ENCODE data around the gene TTC21B. TPM values are rescaled to one million over a fixed set of nuclear protein-coding genes. Genes with fewer than 3 reads are reported as not detected.
A peak's percentile ranks its signal among the peaks of the same experiment; 100 is the strongest.

TTC21B gene
- total and polyA plus RNA-seq, 8 donors = 17.2 to 45.7 (median 41.7) TPM

GRCh38 chr2:165888171-165888570, 65.4 kb downstream of the TTC21B start:
- no peak overlapping the region for H3K27ac ChIP-seq
- no peaks in the 10 kb centered on the region for H3K9me3 ChIP-seq
- peaks cover 0 to 2% of the 10 kb centered on the region in 2 donors for H3K4me1 ChIP-seq
- intact Hi-C loops (cut with DNase I) = no loop called here
- peaks cover 0 to 53% of the 10 kb centered on the region in 2 donors for H3K36me3 ChIP-seq
- H3K27me3 ChIP-seq = no peaks in the 10 kb centered on the region
- TF ChIP-seq CTCF (IDR thresholded peaks at IDR 0.05) = no peak
- no peak for DNase-seq
- ATAC-seq = no peak
- H3K4me3 ChIP-seq = no peak overlapping the region

- no peak overlapping the region for H3K27ac ChIP-seq
- H3K9me3 ChIP-seq = no peaks in the 10 kb centered on the region
- peaks cover 0 to 63% of the 10 kb centered on the region in 2 donors for H3K36me3 ChIP-seq
- ATAC-seq (no peak), DNase-seq (no peak)
- intact Hi-C loops (cut with DNase I) = no loop called here
- H3K4me3 ChIP-seq = no peak overlapping the region
- no peak for TF ChIP-seq CTCF (IDR thresholded peaks at IDR 0.05)
- no peaks in the 10 kb centered on the region for H3K27me3 ChIP-seq
- H3K4me1 ChIP-seq = peaks cover 0 to 2% of the 10 kb centered on the region in 2 donors
These were observed 67.0 kb downstream of the TTC21B start for GRCh38 chr2:165886487-165887146.

GRCh38 chr2:165877565-165878550, 75.7 kb downstream of the TTC21B start:
- peak overlapping the region in 1 of 2 donors; percentile 65 for H3K27ac ChIP-seq
- no peaks in the 10 kb centered on the region for H3K27me3 ChIP-seq
- no peak overlapping the region for H3K4me3 ChIP-seq
- no peak for TF ChIP-seq CTCF (IDR thresholded peaks at IDR 0.05)
- peaks cover 0 to 22% of the 10 kb centered on the region in 2 donors for H3K36me3 ChIP-seq
- ATAC-seq (peak; percentile 59), DNase-seq (no peak)
- intact Hi-C loops (cut with DNase I) = loop anchor here in 1 of 2 donors (10.0 kb wide), 1 partner anchor 473 kb away; no protein-coding TSS in a partner anchor
- H3K4me1 ChIP-seq = peaks cover 0 to 11% of the 10 kb centered on the region in 2 donors
- no peaks in the 10 kb centered on the region for H3K9me3 ChIP-seq

- intact Hi-C loops (cut with DNase I) = loop anchor here in 1 of 2 donors (10.0 kb wide), 1 partner anchor 472 kb away; no protein-coding TSS in a partner anchor
- DNase-seq (no peak), ATAC-seq (peak; percentile 21)
- H3K27ac ChIP-seq = no peak overlapping the region
- no peaks in the 10 kb centered on the region for H3K9me3 ChIP-seq
- no peaks in the 10 kb centered on the region for H3K27me3 ChIP-seq
- H3K36me3 ChIP-seq = peaks cover 0 to 16% of the 10 kb centered on the region in 2 donors
- H3K4me3 ChIP-seq = no peak overlapping the region
- TF ChIP-seq CTCF (IDR thresholded peaks at IDR 0.05) = no peak
- peaks cover 0 to 11% of the 10 kb centered on the region in 2 donors for H3K4me1 ChIP-seq
These were observed 76.9 kb downstream of the TTC21B start for GRCh38 chr2:165876712-165877111.

GRCh38 chr2:165876269-165876668, 77.3 kb downstream of the TTC21B start:
- TF ChIP-seq CTCF (IDR thresholded peaks at IDR 0.05) = no peak
- intact Hi-C loops (cut with DNase I) = loop anchor here in 1 of 2 donors (10.0 kb wide), 1 partner anchor 471 kb away; no protein-coding TSS in a partner anchor
- Histone ChIP-seq H3K4me1 (peaks cover 0 to 11% of the 10 kb centered on the region in 2 donors), H3K27me3 (no peaks in the 10 kb centered on the region), H3K27ac (no peak overlapping the region), H3K4me3 (no peak overlapping the region), H3K36me3 (peaks cover 0 to 16% of the 10 kb centered on the region in 2 donors), H3K9me3 (no peaks in the 10 kb centered on the region)
- ATAC-seq (no peak), DNase-seq (no peak)
